Thyroid gland (tissue), 4 donors: ENCODE measurements around the gene PNKD. TPM values are rescaled to one million over a fixed set of nuclear protein-coding genes. Genes with fewer than 3 reads are reported as not detected.

Experiments used
- DNase-seq, 2 donors: peaks; one replicate each; pipeline ENCODE4 v3.0.0-alpha.2; 2019
- H3K27ac ChIP-seq, 3 donors: fragments of 200-600 bp; sonication (generic); 1 replicate in 2 of 3; 2 replicates in 1 of 3; pipeline ENCODE4 v1.5.1; 2016 to 2019; ENCODE audit warnings: mild to moderate bottlenecking in 1 of 3, moderate library complexity in 1 of 3
- H3K27me3 ChIP-seq: fragments of 200-600 bp; sonication (generic); one replicate; pipeline ENCODE4 v1.5.1; 2019
- H3K36me3 ChIP-seq, 2 donors: fragments of 200-600 bp; sonication (generic); one replicate each; pipeline ENCODE4 v1.5.1; 2016 to 2019
- H3K4me1 ChIP-seq, 2 donors: fragments of 200-600 bp; sonication (generic); one replicate each; pipeline ENCODE4 v1.5.1; 2017 to 2019
- H3K4me3 ChIP-seq, 3 donors: fragments of 200-600 bp; sonication (generic); replicated peaks in 1 of 3; 1 replicate in 2 of 3; 2 replicates in 1 of 3; pipeline ENCODE4 v1.5.1; 2016; ENCODE audit warnings: mild to moderate bottlenecking in 1 of 3
- H3K9me3 ChIP-seq: fragments of 200-600 bp; sonication (generic); one replicate; pipeline ENCODE4 v1.5.1; 2017
- CTCF ChIP-seq, 6 experiments: fragments of 200-600 bp in 3 of 6; fragments of 450-650 bp in 3 of 6; sonication (generic) in 3 of 6; IDR thresholded peaks; one replicate each; pipeline ENCODE4 v1.5.1; 2016 to 2019; ENCODE audit warnings: antibody characterized with exemption in 6 of 6, mild to moderate bottlenecking in 2 of 6, inconsistent platforms in 1 of 6, moderate library complexity in 1 of 6
- POLR2A ChIP-seq, 2 donors: fragments of 450-650 bp; IDR thresholded peaks; one replicate each; pipeline ENCODE4 v1.6.1; 2017; ENCODE audit warnings: antibody characterized with exemption in 2 of 2, mild to moderate bottlenecking in 2 of 2, moderate library complexity in 1 of 2
- WGBS, 2 donors: methylation state at CpG; one replicate each; pipeline ENCODE4 v1.1.5; 2017; 5-methylcytosine and 5-hydroxymethylcytosine counted together
- intact Hi-C: fragments of 100-400 bp; cut with DNase I; formaldehyde crosslinking; loops from one replicate; pipeline ENCODE4 v1.15.1; 2023
- total RNA-seq, 4 donors: library from RNA; depleted of rRNA; stranded (reverse); fragments of >200 nt; gene quantifications; one replicate each; pipeline ENCODE4 v1.2.3, GENCODE V29; 2016

The PNKD gene
- total RNA-seq, 4 donors from 2014 or later, result 57.0 to 110 (median 81.8) TPM

- Histone ChIP-seq H3K36me3 (no peaks in the 10 kb centered on the region), H3K4me1 (peaks cover 0 to 16% of the 10 kb centered on the region in 2 donors), H3K9me3 (no peaks in the 10 kb centered on the region), H3K27me3 (no peaks in the 10 kb centered on the region), H3K4me3 (no peak overlapping the region), H3K27ac (no peak overlapping the region)
- DNase-seq, result no peak
- intact Hi-C loops, result no loop called here
- 78 to 84% methylated on average over 16 of the region's 16 CpGs for WGBS, 2 donors
- TF ChIP-seq CTCF (IDR thresholded peaks at IDR 0.05) (no peak), POLR2A (IDR thresholded peaks at IDR 0.05) (no peak)
Observed at GRCh38 chr2:218332920-218333645, 62.8 kb downstream of the PNKD start.

DNA sequence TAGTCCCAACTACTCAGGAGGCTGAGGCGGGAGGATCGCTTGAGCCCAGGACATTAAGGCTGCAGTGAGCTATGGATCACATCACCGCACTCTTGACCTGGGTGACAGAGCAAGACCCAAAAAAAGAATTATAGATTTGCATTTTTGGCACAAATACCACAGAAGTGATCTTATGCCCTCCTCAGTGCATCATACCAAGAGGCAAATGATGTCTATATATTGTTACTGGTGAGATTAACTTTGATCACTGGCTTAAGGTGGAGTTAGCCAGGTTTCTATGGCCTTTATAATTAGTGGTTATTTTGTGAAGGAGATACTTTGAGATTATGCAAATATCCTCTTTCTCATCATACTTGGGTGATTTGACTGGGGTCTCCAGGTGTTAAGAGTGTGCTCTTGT is 64.2 kb downstream of the PNKD start:
- H3K9me3 ChIP-seq, result no peaks in the 10 kb centered on the region
- intact Hi-C loops, result no loop called here
- H3K4me1 ChIP-seq, result peaks cover 0 to 8% of the 10 kb centered on the region in 2 donors
- DNase-seq, result no peak
- no peaks in the 10 kb centered on the region for H3K27me3 ChIP-seq
- H3K4me3 ChIP-seq, result no peak overlapping the region
- H3K27ac ChIP-seq, result no peak overlapping the region
- no peaks in the 10 kb centered on the region for H3K36me3 ChIP-seq
- WGBS, 2 donors, result 100% methylated on average over 3 of the region's 3 CpGs
- no peak for TF ChIP-seq CTCF (IDR thresholded peaks at IDR 0.05)

- H3K27me3 ChIP-seq, result no peaks in the 10 kb centered on the region
- H3K36me3 ChIP-seq, result peaks cover 0 to 8% of the 10 kb centered on the region in 2 donors
- DNase-seq, result no peak
- no peak overlapping the region for H3K27ac ChIP-seq
- H3K4me3 ChIP-seq, result no peak overlapping the region
- H3K4me1 ChIP-seq, result no peaks in the 10 kb centered on the region
- 92 to 96% methylated on average over 7 to 9 of the region's 9 CpGs for WGBS, 2 donors
- TF ChIP-seq CTCF (IDR thresholded peaks at IDR 0.05), result no peak
- no peak for TF ChIP-seq POLR2A (IDR thresholded peaks at IDR 0.05)
- intact Hi-C loops, result no loop called here
- no peaks in the 10 kb centered on the region for H3K9me3 ChIP-seq
Observed at GRCh38 chr2:218340656-218341055, 70.3 kb downstream of the PNKD start.

- no peak overlapping the region for H3K27ac ChIP-seq
- TF ChIP-seq CTCF (IDR thresholded peaks at IDR 0.05) (no peak), POLR2A (IDR thresholded peaks at IDR 0.05) (no peak)
Observed at GRCh38 chr2:218341381-218341780, 71.1 kb downstream of the PNKD start.

GRCh38 chr2:218342837-218343236 is 72.5 kb downstream of the PNKD start:
- Histone ChIP-seq H3K4me1 (no peaks in the 10 kb centered on the region), H3K9me3 (no peaks in the 10 kb centered on the region), H3K4me3 (no peak overlapping the region), H3K36me3 (peaks cover 0 to 8% of the 10 kb centered on the region in 2 donors), H3K27me3 (no peaks in the 10 kb centered on the region), H3K27ac (no peak overlapping the region)
- intact Hi-C loops, result no loop called here
- no peak for DNase-seq
- 95 to 98% methylated on average over 5 of the region's 5 CpGs for WGBS, 2 donors
- TF ChIP-seq CTCF (IDR thresholded peaks at IDR 0.05), result no peak
- TF ChIP-seq POLR2A (IDR thresholded peaks at IDR 0.05), result no peak

More at GRCh38 chr2:218341381-218341780, 71.1 kb downstream of the PNKD start:
- H3K4me3 ChIP-seq, result no peak overlapping the region
- no peaks in the 10 kb centered on the region for H3K9me3 ChIP-seq
- no peaks in the 10 kb centered on the region for H3K27me3 ChIP-seq
- intact Hi-C loops, result no loop called here
- no peaks in the 10 kb centered on the region for H3K4me1 ChIP-seq
- peaks cover 0 to 8% of the 10 kb centered on the region in 2 donors for H3K36me3 ChIP-seq
- DNase-seq, result no peak
- WGBS, 2 donors, result 89 to 100% methylated on average over 3 to 5 of the region's 8 CpGs
